H1 (cell line): ENCODE measurements around the gene SRRM2. TPM values are rescaled to one million over a fixed set of nuclear protein-coding genes. Genes with fewer than 3 reads are reported as not detected.

Source experiments
- CTBP2 ChIP-seq: IDR thresholded peaks from 2 replicates; pipeline ENCODE4 v1.7.0; 2011; ENCODE audit warnings: borderline replicate concordance, mild to moderate bottlenecking, moderate library complexity, mixed read lengths, low read length; ENCODE audit not compliant: insufficient read depth, insufficient read length
- FOSL1 ChIP-seq: IDR thresholded peaks from 2 replicates; pipeline ENCODE4 v1.6.1; 2011; ENCODE audit warnings: mild to moderate bottlenecking, low read depth, low read length, moderate library complexity; ENCODE audit not compliant: insufficient read depth
- MAX ChIP-seq: IDR thresholded peaks from 2 replicates; pipeline ENCODE4 v1.6.1; 2012; ENCODE audit warnings: inconsistent platforms
- RAD21 ChIP-seq, 2 experiments: IDR thresholded peaks in 1 of 2; conservative IDR thresholded peaks in 1 of 2; 2 replicates each; pipeline ENCODE4 v1.6.1; 2011; ENCODE audit warnings: low read depth in 2 of 2, low read length in 2 of 2, improper control_type of control experiment in 1 of 2, inconsistent platforms in 1 of 2, mild to moderate bottlenecking in 1 of 2, moderate library complexity in 1 of 2
- SP2 ChIP-seq: IDR thresholded peaks from 2 replicates; pipeline ENCODE4 v1.6.1; 2012; ENCODE audit warnings: mild to moderate bottlenecking, low read length, inconsistent platforms
- polyA plus RNA-seq, 7 experiments: library from polyadenylated mRNA; depleted of rRNA in 3 of 7; stranded (reverse) in 5 of 7; unstranded in 2 of 7; fragments of >200 nt in 5 of 7; fragments of 200-250 nt in 2 of 7; gene quantifications; 1 replicate in 5 of 7; 2 replicates in 1 of 7; 4 replicates in 1 of 7; pipeline versions ENCODE4 v1.2.1 to v1.2.3, GENCODE V29; 2011 to 2013; ENCODE audit warnings: missing spikeins in 2 of 7, mixed read lengths in 2 of 7
- total RNA-seq: library from RNA; stranded (reverse); fragmentation: NEBNext Ultra II Directional; extraction: Animal tissue kit (Norgen Biotek cat#: 25700); gene quantifications from 2 replicates; pipeline ENCODE4 v1.2.1, GENCODE V29; 2021

The SRRM2 gene
- total and polyA plus RNA-seq, 2 of the 8 experiments (the other 6 are each of a cell fraction or from before 2014, with no cell fraction given): 300 to 579 TPM

- TF ChIP-seq MAX: no peak
- no peak for TF ChIP-seq SP2
- TF ChIP-seq RAD21 (IDR thresholded peaks at IDR 0.05 in 1 of 2, conservative IDR thresholded peaks at IDR 0.05 in 1 of 2; ENCODE audit: low read depth in 2 of 2, low read length in 2 of 2): no peak
- TF ChIP-seq CTBP2: no peak
- TF ChIP-seq FOSL1: no peak
- TF ChIP-seq, all 59 proteins: peak for 0
Measured at GRCh38 chr16:2719328-2720063, 32.9 kb upstream of the SRRM2 start (continued).
